Natural killer cell (primary cell): Measurements from ENCODE around the gene BTBD7. TPM values are rescaled to one million over a fixed set of nuclear protein-coding genes. Genes with fewer than 3 reads are reported as not detected.

Experiments
- ATAC-seq, 3 donors: fragments of 150-1000 bp in 2 of 3; fragments of 200-7000 bp in 1 of 3; cut with Tn5 transposase; 1 replicate in 1 of 3; 2 replicates in 2 of 3; pipeline ENCODE4 v1.10.0; 2021; ENCODE audit warnings: mild to moderate bottlenecking in 2 of 3, moderate library complexity in 2 of 3
- DNase-seq, 2 donors: peaks; one replicate each; pipeline versions ENCODE4 v3.0.0 to v3.0.0-alpha.2; 2013 to 2021; ENCODE audit warnings: mixed read lengths in 1 of 2
- H3K27ac ChIP-seq: one replicate; pipeline ENCODE4 v1.5.1; 2013; ENCODE audit warnings: mild to moderate bottlenecking, low read length
- H3K27me3 ChIP-seq: one replicate; pipeline ENCODE4 v1.6.1; 2013; ENCODE audit warnings: low read length; ENCODE audit not compliant: control insufficient read depth, insufficient read depth
- H3K36me3 ChIP-seq: one replicate; pipeline ENCODE4 v1.6.1; 2013; ENCODE audit warnings: low read length; ENCODE audit not compliant: control insufficient read depth, insufficient read depth
- H3K4me1 ChIP-seq: one replicate; pipeline ENCODE4 v1.6.1; 2013; ENCODE audit warnings: low read length; ENCODE audit not compliant: control insufficient read depth, insufficient read depth
- H3K4me3 ChIP-seq: one replicate; pipeline ENCODE4 v1.5.1; 2013; ENCODE audit warnings: low read length
- H3K9me3 ChIP-seq: one replicate; pipeline ENCODE4 v1.6.1; 2013; ENCODE audit warnings: low read length; ENCODE audit not compliant: control insufficient read depth, insufficient read depth
- H3K27ac Mint-ChIP-seq, 2 donors: one replicate each; pipeline ENCODE4 v1.8.0; 2022; ENCODE audit warnings: mild to moderate bottlenecking in 2 of 2, mixed read lengths in 2 of 2, moderate library complexity in 1 of 2
- H3K27me3 Mint-ChIP-seq, 2 donors: one replicate each; pipeline ENCODE4 v1.8.0; 2022; ENCODE audit warnings: low read depth in 2 of 2, mixed read lengths in 2 of 2
- H3K36me3 Mint-ChIP-seq: one replicate; pipeline ENCODE4 v1.8.0; 2022; ENCODE audit warnings: mixed read lengths
- H3K4me1 Mint-ChIP-seq, 2 donors: one replicate each; pipeline ENCODE4 v1.8.0; 2022; ENCODE audit warnings: mixed read lengths in 2 of 2
- H3K4me3 Mint-ChIP-seq: one replicate; pipeline ENCODE4 v1.8.0; 2022; ENCODE audit warnings: mild to moderate bottlenecking, moderate library complexity, mixed read lengths
- H3K9me3 Mint-ChIP-seq, 2 donors: one replicate each; pipeline ENCODE4 v1.8.0; 2022; ENCODE audit warnings: mixed read lengths in 2 of 2
- WGBS: methylation state at CpG from one replicate; pipeline ENCODE4 v1.1.7; 2013; ENCODE audit warnings: missing lambda C conversion rate; ENCODE audit not compliant: insufficient coverage; 5-methylcytosine and 5-hydroxymethylcytosine counted together
- intact Hi-C: fragments of 100-400 bp; cut with micrococcal nuclease; formaldehyde crosslinking; loops from one replicate; pipeline ENCODE4 v1.14.2; 2022
- total RNA-seq, 4 donors: library from RNA; stranded (reverse); fragments of 120-200 nt in 1 of 4; gene quantifications; one replicate each; pipeline versions ENCODE4 v1.2.3 to v1.2.4, GENCODE V29; 2013 to 2022
- TF ChIP-seq, protein P1 (sequence below): fragments of 200-600 bp; IDR thresholded peaks from one replicate; pipeline ENCODE4 v1.8.0; 2022; ENCODE audit warnings: antibody characterized with exemption

BTBD7 gene
- total RNA-seq, 3 donors from 2014 or later (not counting 1 experiment from before 2014, with no cell fraction given): 32.6 to 41.4 (median 38.7) TPM

DNA sequence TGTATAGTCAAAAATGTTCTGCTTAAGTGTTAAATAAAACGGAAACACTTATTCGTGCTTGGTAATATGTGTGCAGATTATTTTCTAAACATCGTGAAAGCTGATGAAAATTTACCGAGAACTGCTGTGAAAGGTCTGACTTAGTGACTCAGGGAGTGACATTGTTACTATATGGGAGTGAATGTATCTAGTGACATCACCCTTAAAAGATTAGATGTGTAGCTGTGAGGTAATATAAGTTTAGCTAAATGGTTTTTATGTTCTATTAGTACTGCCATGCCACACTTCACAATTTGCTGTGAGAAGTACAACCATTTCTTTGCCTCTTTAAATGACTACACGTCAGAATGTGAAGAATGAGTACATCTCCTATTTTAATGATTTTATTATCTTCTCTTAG is 15.5 kb upstream of the BTBD7 start:
- H3K27me3 ChIP-seq: no peaks in the 10 kb centered on the region
- intact Hi-C loops: no loop called here
- H3K4me3 ChIP-seq: no peak overlapping the region
- Mint-ChIP-seq H3K36me3 (no peaks in the 10 kb centered on the region), H3K4me1 (no peaks in the 10 kb centered on the region), H3K27me3 (peaks cover 2 to 4% of the 10 kb centered on the region in 2 donors), H3K9me3 (no peaks in the 10 kb centered on the region), H3K27ac (no peak overlapping the region), H3K4me3 (no peak overlapping the region)
- H3K36me3 ChIP-seq: no peaks in the 10 kb centered on the region
- no peaks in the 10 kb centered on the region for H3K9me3 ChIP-seq
- WGBS: 95% methylated on average over 4 of the region's 5 CpGs
- TF ChIP-seq, protein P1, sequence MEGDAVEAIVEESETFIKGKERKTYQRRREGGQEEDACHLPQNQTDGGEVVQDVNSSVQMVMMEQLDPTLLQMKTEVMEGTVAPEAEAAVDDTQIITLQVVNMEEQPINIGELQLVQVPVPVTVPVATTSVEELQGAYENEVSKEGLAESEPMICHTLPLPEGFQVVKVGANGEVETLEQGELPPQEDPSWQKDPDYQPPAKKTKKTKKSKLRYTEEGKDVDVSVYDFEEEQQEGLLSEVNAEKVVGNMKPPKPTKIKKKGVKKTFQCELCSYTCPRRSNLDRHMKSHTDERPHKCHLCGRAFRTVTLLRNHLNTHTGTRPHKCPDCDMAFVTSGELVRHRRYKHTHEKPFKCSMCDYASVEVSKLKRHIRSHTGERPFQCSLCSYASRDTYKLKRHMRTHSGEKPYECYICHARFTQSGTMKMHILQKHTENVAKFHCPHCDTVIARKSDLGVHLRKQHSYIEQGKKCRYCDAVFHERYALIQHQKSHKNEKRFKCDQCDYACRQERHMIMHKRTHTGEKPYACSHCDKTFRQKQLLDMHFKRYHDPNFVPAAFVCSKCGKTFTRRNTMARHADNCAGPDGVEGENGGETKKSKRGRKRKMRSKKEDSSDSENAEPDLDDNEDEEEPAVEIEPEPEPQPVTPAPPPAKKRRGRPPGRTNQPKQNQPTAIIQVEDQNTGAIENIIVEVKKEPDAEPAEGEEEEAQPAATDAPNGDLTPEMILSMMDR: no peak
- no peak overlapping the region for H3K27ac ChIP-seq
- no peaks in the 10 kb centered on the region for H3K4me1 ChIP-seq
- DNase-seq (no peak), ATAC-seq (no peak)

DNA sequence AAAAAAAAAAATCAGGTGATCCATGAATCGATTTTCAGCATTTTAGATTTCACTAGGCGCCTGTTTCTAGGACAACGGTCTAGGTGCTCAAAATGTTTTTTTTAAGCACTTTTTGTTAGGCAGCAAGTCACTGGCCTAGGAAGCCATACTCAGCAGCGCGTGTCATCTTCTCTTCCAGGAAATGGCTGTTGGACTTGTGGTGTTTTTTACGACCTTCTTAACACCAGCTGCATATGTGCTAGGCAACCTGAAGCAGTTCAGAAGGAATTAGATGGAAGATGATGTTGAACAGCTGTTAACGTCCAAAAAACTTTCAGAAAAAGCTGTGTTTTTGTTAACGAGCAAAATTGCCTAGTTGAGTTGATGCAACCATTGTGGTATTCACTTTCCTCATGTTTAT is 15.0 kb upstream of the BTBD7 start:
- 60% methylated on average over 8 of the region's 8 CpGs for WGBS
- Mint-ChIP-seq H3K4me3 (no peak overlapping the region), H3K9me3 (no peaks in the 10 kb centered on the region), H3K4me1 (no peaks in the 10 kb centered on the region), H3K36me3 (no peaks in the 10 kb centered on the region), H3K27me3 (peaks cover 4 to 6% of the 10 kb centered on the region in 2 donors), H3K27ac (no peak overlapping the region)
- H3K4me3 ChIP-seq: no peak overlapping the region
- H3K27me3 ChIP-seq: no peaks in the 10 kb centered on the region
- TF ChIP-seq, protein P1: no peak
- no peak for ATAC-seq
- no peak for DNase-seq
- intact Hi-C loops: no loop called here
- no peaks in the 10 kb centered on the region for H3K9me3 ChIP-seq
- H3K36me3 ChIP-seq: no peaks in the 10 kb centered on the region
- H3K4me1 ChIP-seq: no peaks in the 10 kb centered on the region
- no peak overlapping the region for H3K27ac ChIP-seq

DNA sequence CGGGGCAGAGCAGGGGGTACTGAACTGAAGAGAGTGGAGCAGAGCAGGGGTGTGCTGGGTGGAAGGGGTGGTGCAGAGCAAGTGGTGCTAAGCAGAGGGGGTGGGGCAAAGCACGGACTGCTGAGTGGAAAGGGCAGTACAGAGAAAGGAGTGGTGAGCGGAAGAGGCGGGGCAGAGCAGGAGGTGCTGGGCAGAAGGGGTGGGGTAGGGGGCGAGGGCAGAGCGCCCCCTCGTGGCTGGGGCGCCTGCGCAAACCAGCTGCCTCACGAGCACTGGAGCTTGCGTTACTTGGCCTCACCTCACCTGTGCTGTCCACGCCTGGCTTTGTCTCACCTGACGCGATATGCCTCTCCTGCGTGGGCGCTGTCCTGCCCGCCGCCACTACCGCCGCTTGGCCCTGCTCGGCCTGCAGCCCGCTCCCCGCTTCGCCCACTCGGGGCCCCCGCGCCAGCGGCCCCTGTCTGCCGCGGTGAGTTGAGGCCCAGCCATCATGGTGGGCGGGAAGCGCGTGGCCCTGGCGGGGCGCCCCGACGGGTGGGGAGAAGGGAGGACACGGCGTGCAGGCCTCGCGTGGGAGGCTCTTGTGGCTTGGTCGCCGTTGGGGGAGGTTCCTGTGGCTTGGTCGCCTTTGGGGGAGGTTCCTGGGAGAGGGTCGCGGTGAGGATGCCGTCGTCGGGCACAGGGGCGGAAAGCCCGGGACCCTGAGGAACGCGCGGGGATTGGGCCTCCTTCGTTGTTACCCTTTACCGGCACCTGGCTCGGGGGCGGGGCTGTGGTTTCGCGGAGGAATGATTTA is 14.3 kb upstream of the BTBD7 start, which contains the start of gene COX8C:
Gene COX8C, plus strand, starts transcription at position 257 of the 796 bp plus-strand sequence. Its CDS starts 87 bp downstream, at position 344.
- H3K27me3 ChIP-seq: no peaks in the 10 kb centered on the region
- no peaks in the 10 kb centered on the region for H3K4me1 ChIP-seq
- Mint-ChIP-seq H3K27me3 (peaks cover 4 to 11% of the 10 kb centered on the region in 2 donors), H3K9me3 (no peaks in the 10 kb centered on the region), H3K4me1 (no peaks in the 10 kb centered on the region), H3K36me3 (no peaks in the 10 kb centered on the region), H3K27ac (no peak within 1 kb of the TSS), H3K4me3 (no peak within 1 kb of the TSS)
- WGBS: 96% methylated on average over 60 of the region's 60 CpGs
- H3K4me3 ChIP-seq: no peak within 1 kb of the TSS
- H3K9me3 ChIP-seq: peaks cover under 1% of the 10 kb centered on the region
- ATAC-seq: no peak
- TF ChIP-seq, protein P1: no peak
- intact Hi-C loops: no loop called here
- no peak within 1 kb of the TSS for H3K27ac ChIP-seq
- no peak for DNase-seq
- H3K36me3 ChIP-seq: no peaks in the 10 kb centered on the region
